K562 treated with DMSO at 1 percent for 4 hours (cell line): ENCODE data around the gene MARCHF3. TPM values are rescaled to one million over a fixed set of nuclear protein-coding genes. Genes with fewer than 3 reads are reported as not detected.

Source experiments
- total RNA-seq: library from RNA; unstranded; fragments of 300-600 nt; gene quantifications from 2 replicates; pipeline ENCODE4 v1.2.3, GENCODE V29; 2022; ENCODE audit not compliant: insufficient read depth

Gene MARCHF3
- total RNA-seq, result 13.4 and 15.5 TPM in 2 replicates

GRCh38 chr5:127030259-127031146 is at the start of gene MARCHF3:
Gene MARCHF3 (minus strand): TSS chr5:127030558. CDS start chr5:126918171, 112,387 bp downstream.

GRCh38 chr5:127072861-127073846 is 42.8 kb upstream of the MARCHF3 start, which contains the start of gene C5orf63:
Gene C5orf63 (minus strand): TSS chr5:127073502. CDS start chr5:127058995, 14,507 bp downstream.

Other genes with a start within 250 kb of the MARCHF3 start
- 2.2 and 3.9 TPM in 2 replicates for gene C5orf63, start 42.9 kb upstream of the MARCHF3 start, total RNA-seq